ENCODE results near the gene GNAS.

- TF ChIP-seq, protein P1, sequence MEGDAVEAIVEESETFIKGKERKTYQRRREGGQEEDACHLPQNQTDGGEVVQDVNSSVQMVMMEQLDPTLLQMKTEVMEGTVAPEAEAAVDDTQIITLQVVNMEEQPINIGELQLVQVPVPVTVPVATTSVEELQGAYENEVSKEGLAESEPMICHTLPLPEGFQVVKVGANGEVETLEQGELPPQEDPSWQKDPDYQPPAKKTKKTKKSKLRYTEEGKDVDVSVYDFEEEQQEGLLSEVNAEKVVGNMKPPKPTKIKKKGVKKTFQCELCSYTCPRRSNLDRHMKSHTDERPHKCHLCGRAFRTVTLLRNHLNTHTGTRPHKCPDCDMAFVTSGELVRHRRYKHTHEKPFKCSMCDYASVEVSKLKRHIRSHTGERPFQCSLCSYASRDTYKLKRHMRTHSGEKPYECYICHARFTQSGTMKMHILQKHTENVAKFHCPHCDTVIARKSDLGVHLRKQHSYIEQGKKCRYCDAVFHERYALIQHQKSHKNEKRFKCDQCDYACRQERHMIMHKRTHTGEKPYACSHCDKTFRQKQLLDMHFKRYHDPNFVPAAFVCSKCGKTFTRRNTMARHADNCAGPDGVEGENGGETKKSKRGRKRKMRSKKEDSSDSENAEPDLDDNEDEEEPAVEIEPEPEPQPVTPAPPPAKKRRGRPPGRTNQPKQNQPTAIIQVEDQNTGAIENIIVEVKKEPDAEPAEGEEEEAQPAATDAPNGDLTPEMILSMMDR (IDR thresholded peaks at IDR 0.05): no peak
- TF ChIP-seq POLR2A (IDR thresholded peaks at IDR 0.05) (no peak), POLR2AphosphoS5 (IDR thresholded peaks at IDR 0.05) (no peak)
Observed at GRCh38 chr20:58853976-58854637, 1.6 kb downstream of the GNAS start.

Data from suprapubic skin (tissue), 4 donors.